DND-41 (cell line): Measurements from ENCODE around the gene PPFIA1.

ENCODE experiments used
- ATAC-seq: fragments of 200-7000 bp; cut with Tn5 transposase; 3 replicates; pipeline ENCODE4 v1.9.1; 2021; ENCODE audit warnings: low read depth; ENCODE audit not compliant: insufficient read depth
- DNase-seq: peaks from one replicate; pipeline ENCODE4 v3.0.0-alpha.2; 2020
- H2AFZ ChIP-seq: 2 replicates; pipeline ENCODE4 v1.6.0; 2012; ENCODE audit warnings: low read depth, low read length
- H3K27ac ChIP-seq: 2 replicates; pipeline ENCODE4 v1.5.1; 2012; ENCODE audit warnings: low read length, inconsistent platforms
- H3K27me3 ChIP-seq: fragments of 200-600 bp; sonication (generic); 2 replicates; pipeline ENCODE4 v1.6.0; 2012; ENCODE audit warnings: low read length, mild to moderate bottlenecking, inconsistent platforms; ENCODE audit not compliant: insufficient read depth, poor library complexity
- H3K36me3 ChIP-seq: 2 replicates; pipeline ENCODE4 v1.5.1; 2012; ENCODE audit warnings: low read length, inconsistent platforms; ENCODE audit not compliant: insufficient read depth
- H3K4me1 ChIP-seq: 2 replicates; pipeline ENCODE4 v1.5.1; 2012; ENCODE audit warnings: mild to moderate bottlenecking, low read length; ENCODE audit not compliant: insufficient read depth
- H3K4me2 ChIP-seq: 2 replicates; pipeline ENCODE4 v1.6.0; 2012; ENCODE audit warnings: mild to moderate bottlenecking, moderate library complexity, low read length, inconsistent platforms; ENCODE audit not compliant: insufficient read depth
- H3K4me3 ChIP-seq, 2 experiments: fragments of 200-600 bp in 1 of 2; shearing (Covaris generic) in 1 of 2; 2 replicates each; pipeline ENCODE4 v1.5.1; 2012 to 2016; ENCODE audit warnings: inconsistent platforms in 2 of 2, low read length in 2 of 2, mild to moderate bottlenecking in 2 of 2, low read depth in 1 of 2, moderate library complexity in 1 of 2
- H3K79me2 ChIP-seq: 2 replicates; pipeline ENCODE4 v1.6.0; 2012; ENCODE audit warnings: low read length, inconsistent platforms; ENCODE audit not compliant: insufficient read depth
- H3K9ac ChIP-seq: 2 replicates; pipeline ENCODE4 v1.6.0; 2012; ENCODE audit warnings: low read depth, mild to moderate bottlenecking, inconsistent platforms, low read length, moderate library complexity
- H3K9me3 ChIP-seq: 2 replicates; pipeline ENCODE4 v1.5.1; 2012; ENCODE audit warnings: low read length, moderate library complexity, mild to moderate bottlenecking, inconsistent platforms; ENCODE audit not compliant: insufficient read depth, severe bottlenecking
- H4K20me1 ChIP-seq: 2 replicates; pipeline ENCODE4 v1.6.0; 2012; ENCODE audit warnings: low read length; ENCODE audit not compliant: insufficient read depth
- CTCF ChIP-seq: IDR thresholded peaks from 2 replicates; pipeline ENCODE4 v1.5.1; 2012; ENCODE audit warnings: borderline replicate concordance, low read length, moderate library complexity, mild to moderate bottlenecking; ENCODE audit not compliant: poor library complexity, severe bottlenecking; ENCODE audit errors: extremely low read depth
- EZH2 ChIP-seq: IDR thresholded peaks from 3 replicates; pipeline ENCODE4 v1.6.1; 2012; ENCODE audit warnings: borderline replicate concordance, low read depth, mild to moderate bottlenecking, moderate library complexity, low read length, inconsistent platforms; ENCODE audit not compliant: severe bottlenecking

PPFIA1 gene

GRCh38 chr11:70354629-70355028 is 84.1 kb downstream of the PPFIA1 start:
- Histone ChIP-seq H4K20me1 (no peaks in the 10 kb centered on the region), H3K9me3 (no peaks in the 10 kb centered on the region), H3K79me2 (no peaks in the 10 kb centered on the region), H3K4me2 (no peak overlapping the region), H2AFZ (no peak overlapping the region), H3K9ac (no peak overlapping the region), H3K36me3 (peaks cover 72% of the 10 kb centered on the region), H3K27ac (no peak overlapping the region), H3K4me3 (no peak overlapping the region), H3K27me3 (no peaks in the 10 kb centered on the region), H3K4me1 (no peaks in the 10 kb centered on the region)
- no peak for TF ChIP-seq CTCF
- no peak for TF ChIP-seq EZH2
- ATAC-seq = no peak
- DNase-seq = no peak

- no peak for DNase-seq
- no peaks in the 10 kb centered on the region for H3K9me3 ChIP-seq
- no peak overlapping the region for H3K4me2 ChIP-seq
- no peak overlapping the region for H2AFZ ChIP-seq
- no peak for ATAC-seq
- no peak overlapping the region for H3K27ac ChIP-seq
- no peak overlapping the region for H3K9ac ChIP-seq
- H3K79me2 ChIP-seq = no peaks in the 10 kb centered on the region
- no peaks in the 10 kb centered on the region for H3K27me3 ChIP-seq
- peaks cover 4% of the 10 kb centered on the region; the same call in 1 of the 2 replicates for H4K20me1 ChIP-seq
- peaks cover 84% of the 10 kb centered on the region for H3K36me3 ChIP-seq
- no peak for TF ChIP-seq CTCF
- TF ChIP-seq EZH2 = no peak
- H3K4me1 ChIP-seq = no peaks in the 10 kb centered on the region
- H3K4me3 ChIP-seq = no peak overlapping the region
Measured at GRCh38 chr11:70358753-70359152, 88.3 kb downstream of the PPFIA1 start.

- DNase-seq (no peak), ATAC-seq (no peak)
- no peak overlapping the region for H3K27ac ChIP-seq
- no peaks in the 10 kb centered on the region for H3K9me3 ChIP-seq
- H2AFZ ChIP-seq = no peak overlapping the region
- no peak overlapping the region for H3K4me2 ChIP-seq
- no peaks in the 10 kb centered on the region for H3K4me1 ChIP-seq
- H3K79me2 ChIP-seq = no peaks in the 10 kb centered on the region
- H3K9ac ChIP-seq = no peak overlapping the region
- TF ChIP-seq CTCF (no peak), EZH2 (no peak)
- H3K27me3 ChIP-seq = no peaks in the 10 kb centered on the region
- no peak overlapping the region for H3K4me3 ChIP-seq
- peaks cover 80% of the 10 kb centered on the region for H3K36me3 ChIP-seq
- H4K20me1 ChIP-seq = peaks cover 6% of the 10 kb centered on the region
Measured at GRCh38 chr11:70359451-70360205, 89.1 kb downstream of the PPFIA1 start.

- H3K27ac ChIP-seq = no peak overlapping the region
- H3K9me3 ChIP-seq = no peaks in the 10 kb centered on the region
- H3K9ac ChIP-seq = no peak overlapping the region
- no peaks in the 10 kb centered on the region for H3K79me2 ChIP-seq
- no peaks in the 10 kb centered on the region for H3K27me3 ChIP-seq
- DNase-seq (no peak), ATAC-seq (no peak)
- no peak overlapping the region for H2AFZ ChIP-seq
- H3K36me3 ChIP-seq = peaks cover 80% of the 10 kb centered on the region
- H3K4me1 ChIP-seq = no peaks in the 10 kb centered on the region
- no peak overlapping the region for H3K4me3 ChIP-seq
- H3K4me2 ChIP-seq = no peak overlapping the region
- H4K20me1 ChIP-seq = peaks cover 7% of the 10 kb centered on the region
- no peak for TF ChIP-seq CTCF
- no peak for TF ChIP-seq EZH2
Measured at GRCh38 chr11:70360211-70360610, 89.7 kb downstream of the PPFIA1 start.
